ENCODE measurements around the gene RPL18.

DNA sequence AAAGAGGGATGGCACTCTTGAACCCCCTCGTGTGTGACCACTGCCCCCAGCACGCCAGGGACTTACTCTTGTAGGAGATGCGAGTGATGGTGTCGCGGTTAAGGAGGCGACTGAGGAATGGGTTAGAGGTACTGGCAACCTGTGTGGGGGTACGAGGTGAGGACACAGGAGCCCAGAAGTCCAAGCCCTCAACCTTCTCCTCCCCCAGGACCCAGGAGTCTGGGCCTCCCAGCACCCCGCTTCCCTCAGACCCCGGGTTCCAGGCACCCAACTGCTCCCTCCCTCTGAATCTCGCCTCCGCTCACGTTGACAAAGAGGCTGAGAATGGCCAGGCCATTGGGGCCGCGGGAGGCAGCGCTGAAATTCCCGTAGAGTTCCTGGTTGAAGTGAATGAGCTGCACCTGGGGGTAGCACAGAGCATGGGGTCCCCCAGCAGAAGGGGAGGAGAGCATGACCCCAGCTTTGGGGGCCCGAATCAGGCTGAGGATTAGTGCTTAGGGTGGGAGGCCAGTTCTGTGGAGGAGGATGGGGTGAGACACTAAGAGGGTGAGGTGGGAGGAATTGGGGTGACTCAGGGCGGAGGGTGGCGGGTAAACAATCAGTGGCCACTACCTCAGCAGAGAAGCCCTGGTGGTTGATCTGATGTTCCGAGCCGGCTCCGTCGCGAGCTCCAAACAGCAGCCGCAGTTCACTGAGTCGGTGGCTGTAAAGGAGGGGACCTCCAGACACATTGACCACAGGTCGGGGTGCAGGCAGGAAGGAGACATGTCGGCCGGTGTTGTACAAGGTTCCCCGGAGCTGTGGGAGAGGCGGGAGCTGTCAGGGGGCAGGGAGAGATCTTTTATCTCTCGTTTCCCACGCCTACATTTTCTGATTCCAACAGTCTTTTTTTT is 20.8 kb upstream of the RPL18 start:
- TF ChIP-seq, protein P1, sequence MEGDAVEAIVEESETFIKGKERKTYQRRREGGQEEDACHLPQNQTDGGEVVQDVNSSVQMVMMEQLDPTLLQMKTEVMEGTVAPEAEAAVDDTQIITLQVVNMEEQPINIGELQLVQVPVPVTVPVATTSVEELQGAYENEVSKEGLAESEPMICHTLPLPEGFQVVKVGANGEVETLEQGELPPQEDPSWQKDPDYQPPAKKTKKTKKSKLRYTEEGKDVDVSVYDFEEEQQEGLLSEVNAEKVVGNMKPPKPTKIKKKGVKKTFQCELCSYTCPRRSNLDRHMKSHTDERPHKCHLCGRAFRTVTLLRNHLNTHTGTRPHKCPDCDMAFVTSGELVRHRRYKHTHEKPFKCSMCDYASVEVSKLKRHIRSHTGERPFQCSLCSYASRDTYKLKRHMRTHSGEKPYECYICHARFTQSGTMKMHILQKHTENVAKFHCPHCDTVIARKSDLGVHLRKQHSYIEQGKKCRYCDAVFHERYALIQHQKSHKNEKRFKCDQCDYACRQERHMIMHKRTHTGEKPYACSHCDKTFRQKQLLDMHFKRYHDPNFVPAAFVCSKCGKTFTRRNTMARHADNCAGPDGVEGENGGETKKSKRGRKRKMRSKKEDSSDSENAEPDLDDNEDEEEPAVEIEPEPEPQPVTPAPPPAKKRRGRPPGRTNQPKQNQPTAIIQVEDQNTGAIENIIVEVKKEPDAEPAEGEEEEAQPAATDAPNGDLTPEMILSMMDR (IDR thresholded peaks at IDR 0.05; ENCODE audit: low read depth, low read length, missing input control), result no peak
- TF ChIP-seq TAF1 (conservative IDR thresholded peaks at IDR 0.05), result no peak
- TF ChIP-seq, protein P2, sequence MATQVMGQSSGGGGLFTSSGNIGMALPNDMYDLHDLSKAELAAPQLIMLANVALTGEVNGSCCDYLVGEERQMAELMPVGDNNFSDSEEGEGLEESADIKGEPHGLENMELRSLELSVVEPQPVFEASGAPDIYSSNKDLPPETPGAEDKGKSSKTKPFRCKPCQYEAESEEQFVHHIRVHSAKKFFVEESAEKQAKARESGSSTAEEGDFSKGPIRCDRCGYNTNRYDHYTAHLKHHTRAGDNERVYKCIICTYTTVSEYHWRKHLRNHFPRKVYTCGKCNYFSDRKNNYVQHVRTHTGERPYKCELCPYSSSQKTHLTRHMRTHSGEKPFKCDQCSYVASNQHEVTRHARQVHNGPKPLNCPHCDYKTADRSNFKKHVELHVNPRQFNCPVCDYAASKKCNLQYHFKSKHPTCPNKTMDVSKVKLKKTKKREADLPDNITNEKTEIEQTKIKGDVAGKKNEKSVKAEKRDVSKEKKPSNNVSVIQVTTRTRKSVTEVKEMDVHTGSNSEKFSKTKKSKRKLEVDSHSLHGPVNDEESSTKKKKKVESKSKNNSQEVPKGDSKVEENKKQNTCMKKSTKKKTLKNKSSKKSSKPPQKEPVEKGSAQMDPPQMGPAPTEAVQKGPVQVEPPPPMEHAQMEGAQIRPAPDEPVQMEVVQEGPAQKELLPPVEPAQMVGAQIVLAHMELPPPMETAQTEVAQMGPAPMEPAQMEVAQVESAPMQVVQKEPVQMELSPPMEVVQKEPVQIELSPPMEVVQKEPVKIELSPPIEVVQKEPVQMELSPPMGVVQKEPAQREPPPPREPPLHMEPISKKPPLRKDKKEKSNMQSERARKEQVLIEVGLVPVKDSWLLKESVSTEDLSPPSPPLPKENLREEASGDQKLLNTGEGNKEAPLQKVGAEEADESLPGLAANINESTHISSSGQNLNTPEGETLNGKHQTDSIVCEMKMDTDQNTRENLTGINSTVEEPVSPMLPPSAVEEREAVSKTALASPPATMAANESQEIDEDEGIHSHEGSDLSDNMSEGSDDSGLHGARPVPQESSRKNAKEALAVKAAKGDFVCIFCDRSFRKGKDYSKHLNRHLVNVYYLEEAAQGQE (IDR thresholded peaks at IDR 0.05), result no peak
- no peak for TF ChIP-seq EGR1 (IDR thresholded peaks at IDR 0.05; ENCODE audit: low read depth in 2 of 2)
- TF ChIP-seq, protein P3, sequence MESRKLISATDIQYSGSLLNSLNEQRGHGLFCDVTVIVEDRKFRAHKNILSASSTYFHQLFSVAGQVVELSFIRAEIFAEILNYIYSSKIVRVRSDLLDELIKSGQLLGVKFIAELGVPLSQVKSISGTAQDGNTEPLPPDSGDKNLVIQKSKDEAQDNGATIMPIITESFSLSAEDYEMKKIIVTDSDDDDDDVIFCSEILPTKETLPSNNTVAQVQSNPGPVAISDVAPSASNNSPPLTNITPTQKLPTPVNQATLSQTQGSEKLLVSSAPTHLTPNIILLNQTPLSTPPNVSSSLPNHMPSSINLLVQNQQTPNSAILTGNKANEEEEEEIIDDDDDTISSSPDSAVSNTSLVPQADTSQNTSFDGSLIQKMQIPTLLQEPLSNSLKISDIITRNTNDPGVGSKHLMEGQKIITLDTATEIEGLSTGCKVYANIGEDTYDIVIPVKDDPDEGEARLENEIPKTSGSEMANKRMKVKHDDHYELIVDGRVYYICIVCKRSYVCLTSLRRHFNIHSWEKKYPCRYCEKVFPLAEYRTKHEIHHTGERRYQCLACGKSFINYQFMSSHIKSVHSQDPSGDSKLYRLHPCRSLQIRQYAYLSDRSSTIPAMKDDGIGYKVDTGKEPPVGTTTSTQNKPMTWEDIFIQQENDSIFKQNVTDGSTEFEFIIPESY (IDR thresholded peaks at IDR 0.05), result no peak
